Medulla oblongata (tissue), 1 donor: ENCODE measurements around the gene ANXA4.
A peak's percentile ranks its signal among the peaks of the same experiment; 100 is the strongest.

ENCODE experiments used
- DNase-seq: peaks from one replicate; pipeline ENCODE4 v3.0.0-alpha.2; 2015; ENCODE audit errors: extremely low spot score

The ANXA4 gene

GRCh38 chr2:69741575-69742321, at the start of gene ANXA4:
Gene ANXA4 (plus strand): TSS chr2:69742134. CDS start chr2:69781566, 39,432 bp downstream.
- DNase-seq = peak; percentile 63

GRCh38 chr2:69692424-69692823, 49.5 kb upstream of the ANXA4 start:
- no peak for DNase-seq

GRCh38 chr2:69693059-69693774, 48.7 kb upstream of the ANXA4 start:
- DNase-seq = no peak

GRCh38 chr2:69693775-69694450, 48.0 kb upstream of the ANXA4 start:
- DNase-seq = no peak

- DNase-seq = no peak
These were observed 46.8 kb upstream of the ANXA4 start for GRCh38 chr2:69694894-69695849.

- DNase-seq = no peak
These were observed 46.1 kb upstream of the ANXA4 start for GRCh38 chr2:69695850-69696216.

- no peak for DNase-seq
These were observed 41.6 kb upstream of the ANXA4 start for GRCh38 chr2:69700381-69700780.

GRCh38 chr2:69701100-69701945, 40.6 kb upstream of the ANXA4 start:
- DNase-seq = no peak

- DNase-seq = no peak
These were observed 38.7 kb upstream of the ANXA4 start for GRCh38 chr2:69703189-69703588.

GRCh38 chr2:69704446-69704845, 37.5 kb upstream of the ANXA4 start:
- no peak for DNase-seq

- DNase-seq = peak; percentile 67
These were observed 32.6 kb upstream of the ANXA4 start for GRCh38 chr2:69709290-69709689.

- DNase-seq = no peak
These were observed 30.0 kb upstream of the ANXA4 start for GRCh38 chr2:69711971-69712370.

- no peak for DNase-seq
These were observed 27.9 kb upstream of the ANXA4 start for GRCh38 chr2:69714024-69714423.

- DNase-seq = peak; percentile 90
These were observed 27.3 kb upstream of the ANXA4 start for GRCh38 chr2:69714539-69715220.

- DNase-seq = no peak
These were observed 26.0 kb upstream of the ANXA4 start for GRCh38 chr2:69715964-69716363.

GRCh38 chr2:69716555-69717120, 25.3 kb upstream of the ANXA4 start:
- DNase-seq = no peak

- no peak for DNase-seq
These were observed 24.7 kb upstream of the ANXA4 start for GRCh38 chr2:69717186-69717585.

GRCh38 chr2:69717861-69718273, 24.1 kb upstream of the ANXA4 start:
- DNase-seq = no peak

GRCh38 chr2:69718338-69718965, 23.5 kb upstream of the ANXA4 start:
- DNase-seq = no peak
